HG02884 (cell line): Measurements from ENCODE around the gene PARP6.

ENCODE experiments used
- ATAC-seq: cut with Tn5 transposase; IDR thresholded peaks from one replicate; pipeline ENCODE4 v1.9.1; 2021; ENCODE audit warnings: mild to moderate bottlenecking, moderate library complexity; ENCODE audit not compliant: unreplicated experiment

PARP6 gene

GRCh38 chr15:72200395-72201237 lies 71.7 kb downstream of the PARP6 start:
- ATAC-seq = no peak

- ATAC-seq = no peak
Measured at GRCh38 chr15:72199721-72200212, 72.6 kb downstream of the PARP6 start.

- ATAC-seq = no peak
Measured at GRCh38 chr15:72199205-72199515, 73.2 kb downstream of the PARP6 start.

- ATAC-seq = no peak
Measured at GRCh38 chr15:72198356-72199204, 73.8 kb downstream of the PARP6 start.

DNA sequence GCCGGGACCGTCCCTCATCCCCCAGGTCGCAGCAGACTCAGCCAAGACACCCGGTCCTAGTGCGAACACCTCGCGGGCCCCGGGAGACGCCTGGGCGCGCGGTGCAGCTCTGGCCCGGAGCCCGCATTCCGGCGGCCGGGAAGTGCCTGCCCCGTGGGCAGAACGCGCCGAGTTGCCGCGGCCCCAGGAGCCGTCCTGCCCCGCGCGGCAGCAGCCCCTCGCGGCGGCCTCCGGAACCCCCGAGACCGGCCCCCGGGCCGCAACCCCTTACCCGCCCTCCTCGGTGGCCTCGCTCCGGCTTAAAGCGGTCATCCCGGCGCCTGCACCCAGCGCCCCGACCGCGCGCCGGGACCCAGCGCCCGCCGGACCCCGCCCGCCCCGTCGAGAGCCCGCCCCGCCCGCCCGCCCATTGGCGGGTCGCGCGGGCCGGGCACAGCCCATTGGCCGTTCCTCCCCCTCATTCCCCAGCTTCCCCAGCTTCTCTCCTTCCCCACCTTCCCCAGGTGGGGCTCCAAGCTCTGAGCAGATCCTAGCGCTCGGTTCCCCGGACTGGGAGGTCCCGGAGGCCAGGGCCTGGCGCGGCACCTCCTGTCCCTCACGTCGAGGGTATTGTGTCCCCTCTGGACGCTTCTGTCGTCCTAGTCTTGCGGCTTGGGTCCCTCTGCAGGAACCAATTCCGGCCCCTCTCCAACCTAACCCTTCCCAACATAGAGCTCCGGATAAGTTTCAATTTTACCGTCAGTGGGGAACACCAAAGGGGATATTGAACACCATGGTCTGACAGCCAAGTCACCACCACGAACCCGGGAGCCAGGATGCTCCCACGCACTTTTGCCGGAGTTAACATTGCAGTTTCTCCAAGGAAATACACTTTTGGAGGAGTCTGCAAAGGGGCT lies 74.6 kb downstream of the PARP6 start, which contains the start of gene GRAMD2A:
Gene GRAMD2A (minus strand): TSS at position 328 of the 896 bp plus-strand sequence.
- no peak for ATAC-seq

GRCh38 chr15:72197041-72197459 lies 75.3 kb downstream of the PARP6 start:
- ATAC-seq = no peak

- ATAC-seq = no peak
Measured at GRCh38 chr15:72196409-72197040, 75.8 kb downstream of the PARP6 start.

GRCh38 chr15:72195101-72195511 lies 77.2 kb downstream of the PARP6 start:
- no peak for ATAC-seq

- no peak for ATAC-seq
Measured at GRCh38 chr15:72193836-72194396, 78.4 kb downstream of the PARP6 start.

DNA sequence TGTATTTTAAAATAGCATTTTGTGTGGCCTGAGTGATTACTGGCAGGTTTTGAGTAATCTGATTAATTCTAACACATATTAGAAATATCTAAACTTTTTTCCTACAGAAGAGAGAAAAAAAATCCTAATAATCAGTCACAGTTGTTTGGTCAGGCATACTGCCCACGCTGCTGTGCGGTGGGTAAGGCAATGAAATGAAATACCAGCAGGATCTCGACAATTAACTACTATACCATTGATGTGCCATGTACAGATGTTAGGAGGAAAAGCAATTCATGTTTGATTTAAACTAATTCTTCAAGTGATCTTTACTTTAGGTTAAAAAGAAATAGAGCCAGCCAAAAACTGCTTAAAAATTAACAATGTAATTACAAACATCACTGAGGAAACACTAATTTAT lies 79.9 kb downstream of the PARP6 start:
- no peak for ATAC-seq
